ENCODE data around the gene KRTAP22-1.

KRTAP22-1 gene

DNA sequence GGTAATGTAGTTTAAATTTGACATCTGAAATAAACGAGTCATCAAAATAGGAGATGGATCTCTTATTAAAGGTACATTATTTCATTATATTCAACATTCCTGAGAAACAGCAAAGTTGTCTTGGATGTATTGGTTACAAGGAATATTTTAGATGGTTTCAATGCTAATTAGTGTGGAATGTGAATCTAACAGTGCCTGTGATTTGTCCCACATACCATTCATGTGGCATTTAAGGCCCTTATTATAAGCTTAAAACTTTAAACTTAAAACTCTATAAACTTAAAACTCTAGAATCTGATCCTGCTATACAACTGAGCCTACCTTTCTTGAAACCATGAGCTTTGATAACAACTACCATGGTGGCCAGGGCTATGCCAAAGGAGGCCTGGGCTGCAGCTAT is at the start of gene KRTAP22-1:
TSS of gene KRTAP22-1 (plus strand) at position 301 of the 400 bp plus-strand sequence.
- DNase-seq = no peak

- no peak for DNase-seq
Measured at GRCh38 chr21:30552782-30553181, 48.1 kb upstream of the KRTAP22-1 start.

DNA sequence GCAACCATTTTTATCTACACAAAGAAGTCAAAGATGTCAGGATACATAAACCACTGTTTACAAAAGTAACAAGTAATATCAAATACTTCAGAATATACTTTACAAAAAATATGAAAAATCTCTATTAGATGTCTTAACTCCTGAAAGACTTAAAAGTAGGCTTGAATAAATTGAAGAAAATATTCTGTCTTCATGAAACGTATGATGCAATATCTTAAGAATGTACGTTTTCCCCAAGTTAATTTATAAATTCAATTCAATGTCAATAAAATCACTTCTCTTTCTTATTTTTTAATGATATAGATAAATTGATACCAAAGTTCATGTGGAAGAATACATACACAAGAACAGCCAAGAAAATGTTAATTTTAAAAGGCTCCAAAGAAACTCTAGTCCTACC is 45.8 kb upstream of the KRTAP22-1 start:
- DNase-seq = no peak

DNA sequence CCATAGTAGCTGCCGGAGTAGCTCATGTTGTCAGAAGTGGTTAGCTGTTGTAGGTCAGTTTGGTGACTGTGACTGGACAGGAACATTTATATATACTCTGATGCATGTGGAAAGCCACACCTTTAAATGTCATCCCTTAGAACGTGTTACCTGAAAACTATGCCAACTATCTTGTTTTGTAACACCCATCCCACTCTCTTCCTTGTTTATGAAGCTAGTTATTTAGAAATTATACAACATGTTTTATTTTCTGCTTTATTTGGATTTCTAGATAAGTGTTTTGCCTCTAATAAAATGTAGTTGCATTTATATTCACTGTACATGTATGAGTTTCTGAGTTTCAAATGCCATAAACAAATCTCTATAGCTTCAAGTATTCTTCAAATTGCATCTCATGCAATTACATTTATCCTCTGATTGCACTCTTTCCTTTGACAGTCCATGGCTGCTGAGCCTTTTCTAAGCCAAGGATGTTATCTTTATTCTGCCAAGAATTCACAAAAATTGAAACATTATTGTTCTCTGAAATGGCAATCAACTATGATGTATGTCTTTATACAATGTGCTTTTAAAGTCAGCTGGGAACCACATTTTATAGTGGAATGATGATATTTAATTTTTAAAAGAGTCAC is 39.5 kb upstream of the KRTAP22-1 start, which contains the start of gene KRTAP19-7:
TSS of gene KRTAP19-7 (minus strand) at position 51 of the 632 bp plus-strand sequence. CDS start at position 26, 25 bp downstream.
- no peak for DNase-seq

- no peak for DNase-seq
Measured at GRCh38 chr21:30561957-30562356, 38.9 kb upstream of the KRTAP22-1 start.

- DNase-seq = no peak
Measured at GRCh38 chr21:30563072-30563471, 37.8 kb upstream of the KRTAP22-1 start.

DNA sequence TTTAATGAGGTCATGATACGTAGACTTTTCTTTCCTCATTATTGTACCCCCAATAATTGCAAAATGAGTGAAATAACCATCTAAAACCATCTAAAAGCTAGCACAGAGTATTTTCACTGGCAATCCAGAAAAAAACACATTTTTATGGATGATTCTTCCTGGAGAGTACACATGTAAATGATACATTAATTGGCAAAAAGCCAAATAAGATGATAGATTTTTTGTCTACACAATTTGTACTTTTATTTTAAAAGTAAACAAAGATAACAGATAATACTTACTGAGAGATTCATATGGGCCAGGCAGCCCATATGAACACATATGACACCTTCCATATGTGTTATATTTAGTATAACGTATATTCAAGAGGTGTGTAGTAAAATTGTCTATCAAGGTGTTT is 37.3 kb upstream of the KRTAP22-1 start:
- no peak for DNase-seq

- no peak for DNase-seq
Measured at GRCh38 chr21:30567617-30568016, 33.3 kb upstream of the KRTAP22-1 start.

DNA sequence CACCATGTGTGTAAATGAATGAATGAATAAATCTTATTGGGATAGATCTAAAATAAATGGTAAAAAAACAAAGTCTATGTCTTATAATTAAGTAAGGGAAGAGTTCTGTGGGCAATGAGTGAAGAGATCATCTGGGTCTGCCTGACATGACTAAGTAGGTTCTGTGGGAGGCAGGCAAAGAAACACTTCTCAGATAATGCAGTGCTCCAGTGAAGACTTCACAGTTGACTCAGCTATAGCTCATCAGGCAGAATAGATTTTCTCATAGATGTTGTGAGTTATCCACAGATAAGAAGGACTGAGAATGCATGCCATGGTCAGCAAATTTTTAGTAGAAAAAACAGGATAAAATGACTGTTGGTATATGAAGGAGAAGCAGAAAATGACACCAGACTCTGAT is 23.1 kb upstream of the KRTAP22-1 start:
- DNase-seq = no peak

DNA sequence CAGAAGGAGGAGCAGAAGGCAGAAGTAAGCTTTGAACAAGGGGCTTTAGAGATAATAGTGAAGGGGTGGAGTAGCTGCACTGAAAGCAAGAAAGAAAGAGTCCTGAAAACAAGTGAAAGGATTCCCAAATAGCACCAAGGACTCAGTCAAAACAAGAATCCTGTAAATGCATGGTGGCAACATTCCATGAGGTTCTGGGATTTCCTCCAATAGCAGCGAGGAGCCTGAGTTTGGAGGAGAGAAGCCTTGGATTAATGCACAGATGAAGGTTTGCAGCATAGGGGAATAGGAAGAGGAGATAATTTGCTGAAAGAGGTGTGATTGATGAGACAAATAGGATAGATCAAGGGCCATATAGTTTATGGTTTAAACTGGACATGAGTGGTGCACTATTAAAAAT is 21.5 kb upstream of the KRTAP22-1 start:
- no peak for DNase-seq

GRCh38 chr21:30580132-30580531 is 20.8 kb upstream of the KRTAP22-1 start:
- DNase-seq = no peak

GRCh38 chr21:30582870-30583269 is 18.0 kb upstream of the KRTAP22-1 start:
- DNase-seq = no peak

DNA sequence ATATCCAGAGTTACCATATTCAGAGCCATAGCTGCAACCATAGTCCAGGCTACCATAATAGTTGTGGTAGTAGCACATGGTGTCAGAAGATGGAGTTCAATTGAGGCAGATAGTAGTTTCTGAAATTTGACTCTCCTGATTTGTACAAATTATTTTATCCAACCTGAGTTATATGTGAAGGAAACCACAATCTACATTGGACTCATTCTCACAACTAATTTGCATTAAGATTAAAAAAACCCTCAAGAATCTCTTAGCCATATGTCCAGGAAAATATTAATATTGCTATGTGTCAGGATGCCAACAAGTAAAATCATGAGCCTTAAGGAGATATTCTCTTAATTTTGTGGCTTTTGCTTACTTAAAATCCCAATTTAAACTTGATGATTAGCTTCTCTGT is 10.6 kb upstream of the KRTAP22-1 start, which contains the start of gene KRTAP22-2:
TSS of gene KRTAP22-2 (minus strand) at position 101 of the 400 bp plus-strand sequence.
- DNase-seq = no peak

- DNase-seq = no peak
Measured at GRCh38 chr21:30592140-30592539, 8.7 kb upstream of the KRTAP22-1 start, which contains the start of gene KRTAP6-3. Gene KRTAP6-3 (plus strand): TSS chr21:30592440. CDS start chr21:30592446, 6 bp downstream.

- no peak for DNase-seq
Measured at GRCh38 chr21:30598802-30599201, 2.1 kb upstream of the KRTAP22-1 start, which contains the start of gene KRTAP6-2. Gene KRTAP6-2 (minus strand): TSS chr21:30598902. CDS start chr21:30598874, 28 bp downstream.

- no peak for DNase-seq
Measured at GRCh38 chr21:30605968-30606367, 5.1 kb downstream of the KRTAP22-1 start.

- no peak for DNase-seq
Measured at GRCh38 chr21:30612132-30612531, 11.2 kb downstream of the KRTAP22-1 start.

GRCh38 chr21:30613836-30614235 is 12.9 kb downstream of the KRTAP22-1 start, which contains the start of gene KRTAP6-1:
Gene KRTAP6-1 (minus strand): TSS chr21:30613930. CDS start chr21:30613904, 26 bp downstream.
- DNase-seq = no peak

DNA sequence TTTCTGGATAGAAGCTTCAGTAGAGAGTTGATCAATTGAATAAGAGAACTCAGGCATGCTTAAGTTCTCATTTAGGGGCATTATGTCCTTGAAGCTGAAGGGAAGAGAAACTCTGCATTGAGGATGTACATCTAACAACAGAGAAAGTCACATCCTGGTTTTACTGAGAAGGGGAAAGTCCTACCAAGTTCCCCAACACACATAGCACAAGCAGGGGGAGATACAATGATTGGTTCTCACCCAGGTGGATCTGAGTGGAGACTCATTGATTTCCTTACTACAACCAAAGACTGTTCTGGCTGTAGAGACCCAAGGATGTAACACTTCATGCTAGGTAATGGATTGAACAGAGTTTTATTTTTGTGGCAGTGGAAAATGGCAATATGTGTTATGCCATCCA is 14.3 kb downstream of the KRTAP22-1 start:
- DNase-seq = no peak

DNA sequence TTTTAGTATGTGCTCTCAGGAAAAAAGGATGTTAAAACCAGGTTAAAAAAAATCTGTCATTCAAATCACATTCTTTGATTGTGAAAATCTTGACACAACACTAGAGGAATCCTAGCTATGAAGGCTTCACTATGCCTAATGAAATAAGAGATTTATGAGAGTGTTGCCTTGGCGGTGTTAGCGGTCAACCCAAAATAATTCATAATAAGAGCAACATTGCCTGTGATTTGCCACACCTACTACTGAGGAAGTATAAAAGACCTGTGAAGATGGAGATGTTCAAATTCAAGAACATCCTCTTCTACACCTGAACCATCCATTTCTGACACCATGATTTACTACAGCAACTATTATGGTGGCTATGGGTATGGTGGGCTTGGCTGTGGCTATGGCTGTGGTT is 15.2 kb downstream of the KRTAP22-1 start, which contains the start of gene KRTAP20-1:
TSS of gene KRTAP20-1 (plus strand) at position 301 of the 400 bp plus-strand sequence. CDS start at position 331, 30 bp downstream.
- no peak for DNase-seq

DNA sequence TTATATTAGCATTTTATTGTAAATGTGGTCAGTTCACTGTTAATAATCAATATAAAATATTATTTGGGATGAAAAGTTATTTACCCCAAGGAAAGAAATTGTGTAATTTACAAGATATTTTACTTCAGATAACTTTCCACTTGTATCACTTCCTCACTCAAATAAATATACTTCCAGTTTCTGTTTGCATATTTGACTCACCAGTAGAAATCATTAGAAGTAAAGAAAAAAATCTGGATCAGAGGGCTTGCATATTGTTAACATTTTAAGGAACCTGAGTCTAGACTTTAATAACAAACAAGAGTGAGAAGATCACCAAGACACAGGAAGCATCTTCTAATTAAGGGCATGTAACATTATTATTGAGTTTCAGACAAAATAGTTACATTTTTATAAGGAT is 19.2 kb downstream of the KRTAP22-1 start:
- DNase-seq = no peak

GRCh38 chr21:30620522-30620921 is 19.6 kb downstream of the KRTAP22-1 start, which contains the start of gene KRTAP20-4:
Gene KRTAP20-4 (plus strand): TSS chr21:30620627.
- DNase-seq = no peak

DNA sequence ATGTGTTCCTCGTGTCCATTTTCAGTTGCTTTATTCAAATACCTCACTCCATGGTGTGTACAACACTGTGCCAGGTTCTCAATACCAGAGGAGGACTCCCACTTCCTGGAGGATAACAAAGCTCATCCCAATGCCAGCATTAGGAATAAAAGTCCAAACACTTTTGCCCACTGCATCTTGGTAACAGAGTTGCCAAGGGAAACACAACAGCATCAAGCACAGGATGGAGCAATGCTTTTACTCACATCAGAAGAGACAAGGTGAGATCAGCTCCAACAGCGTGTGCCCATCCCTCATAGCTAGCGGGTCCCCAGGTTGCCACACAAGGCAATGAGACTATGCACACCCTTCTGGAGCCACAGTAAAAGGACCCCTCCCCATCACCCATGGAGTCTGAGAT is 22.5 kb downstream of the KRTAP22-1 start:
- DNase-seq = no peak

- DNase-seq = no peak
Measured at GRCh38 chr21:30625449-30626165, 24.7 kb downstream of the KRTAP22-1 start.

Measured in DMS 273 treated with DMSO at 0.1 percent for 48 hours (cell line).